Fibroblast of pulmonary artery (primary cell): ENCODE measurements around the gene TOR3A.
"Not testable (repeated sequence)": the region's sequence is repeated elsewhere in the genome, so short reads cannot be mapped to it uniquely, and the experiment has no call there.

ENCODE experiments used
- DNase-seq: peaks from one replicate; pipeline ENCODE4 v3.0.0-alpha.2; 2010; ENCODE audit warnings: low read depth
- H3K4me3 ChIP-seq: replicated peaks from 2 replicates; pipeline ENCODE4 v1.5.1; 2011; ENCODE audit warnings: low read depth, mild to moderate bottlenecking, control low read depth, low read length, moderate library complexity
- CTCF ChIP-seq: IDR thresholded peaks from 2 replicates; pipeline ENCODE4 v1.5.1; 2011; ENCODE audit warnings: mild to moderate bottlenecking, control low read depth, low read length, inconsistent platforms; ENCODE audit errors: missing control alignments

Gene TOR3A

GRCh38 chr1:179137617-179138255, 55.9 kb downstream of the TOR3A start:
- TF ChIP-seq CTCF, result no peak
- no peak overlapping the region for H3K4me3 ChIP-seq
- peak; percentile 56 for DNase-seq

GRCh38 chr1:179138755-179139154, 56.9 kb downstream of the TOR3A start:
- H3K4me3 ChIP-seq, DNase-seq: not testable (repeated sequence)

DNA sequence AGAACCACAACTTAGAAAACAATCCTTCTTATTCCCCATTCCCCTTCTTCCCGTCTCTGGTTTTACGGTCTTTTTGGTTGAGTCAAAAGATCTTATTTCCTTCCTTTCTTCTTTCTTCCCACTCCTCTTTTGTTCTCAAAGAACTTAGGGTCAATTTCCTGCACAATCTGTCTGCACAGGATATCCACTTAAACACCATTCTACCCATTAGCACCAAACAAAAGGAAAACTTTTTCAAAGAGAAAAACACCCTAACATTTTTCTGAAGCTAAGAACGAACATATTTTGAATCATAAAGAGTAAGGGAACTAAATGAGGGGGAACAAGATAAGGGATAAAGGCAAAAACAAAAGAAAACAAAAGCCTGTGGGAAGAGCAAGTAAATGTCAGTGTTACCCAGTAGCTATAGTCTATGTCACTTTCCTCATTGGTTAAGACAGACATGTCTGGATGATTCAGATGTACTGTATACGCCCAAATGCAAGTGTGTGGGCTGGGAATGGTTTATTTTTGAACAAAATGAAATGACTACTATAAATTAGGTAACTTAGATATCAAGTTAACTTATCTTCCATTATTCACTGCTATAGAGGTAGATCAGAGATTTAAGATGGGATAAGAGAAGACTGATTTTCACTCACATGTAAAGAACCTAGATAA, 59.9 kb downstream of the TOR3A start:
- peak overlapping the region; percentile 88 for H3K4me3 ChIP-seq
- no peak for TF ChIP-seq CTCF
- DNase-seq, result peak; percentile 83

- peak; percentile 98 for DNase-seq
- H3K4me3 ChIP-seq, result peak overlapping the region; percentile 88
- TF ChIP-seq CTCF, result no peak
Measured at GRCh38 chr1:179142889-179143299, 61.0 kb downstream of the TOR3A start.

- TF ChIP-seq CTCF, result no peak
Measured at GRCh38 chr1:179143322-179143721, 61.5 kb downstream of the TOR3A start.

DNA sequence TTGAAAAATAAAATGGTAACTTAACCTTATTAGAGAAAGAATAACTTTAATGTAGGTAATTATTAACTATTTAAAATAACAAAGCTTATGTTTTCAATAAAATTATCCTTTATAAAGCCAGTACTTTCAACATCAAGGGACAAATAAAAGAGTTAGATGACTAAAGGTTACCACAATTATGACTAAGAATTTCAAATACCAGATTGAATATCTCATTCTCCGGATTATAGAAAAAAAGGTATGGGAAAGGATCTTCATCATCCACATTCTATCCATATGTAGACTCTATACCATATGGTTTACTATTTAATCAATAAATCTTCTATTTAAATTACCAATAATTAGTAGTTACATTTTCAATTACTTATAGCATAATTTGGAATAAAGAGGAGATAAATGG, 62.8 kb downstream of the TOR3A start:
- no peak for TF ChIP-seq CTCF
- DNase-seq, result no peak
- H3K4me3 ChIP-seq, result no peak overlapping the region

More at GRCh38 chr1:179143322-179143721, 61.5 kb downstream of the TOR3A start:
- peak overlapping the region; percentile 88 for H3K4me3 ChIP-seq
- DNase-seq, result peak; percentile 94

DNA sequence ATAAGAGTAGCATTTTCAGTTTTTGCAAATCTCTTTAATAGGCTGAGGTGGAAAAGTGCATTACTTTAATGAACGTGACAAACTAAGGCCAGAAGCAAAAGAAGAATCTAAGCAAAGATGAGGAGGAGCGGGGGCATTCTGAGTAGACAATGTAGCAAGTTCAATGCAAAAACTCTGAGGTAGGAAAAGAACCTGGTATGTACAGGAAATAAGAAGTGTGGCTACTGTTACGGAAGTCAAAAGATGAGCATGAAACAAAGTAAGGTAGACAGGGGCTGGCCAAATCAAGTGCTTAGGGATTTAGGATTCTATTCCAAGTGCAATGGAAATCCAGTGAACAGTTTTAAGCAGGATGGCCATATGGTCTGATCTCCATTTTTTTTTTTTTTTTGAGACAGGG, 63.7 kb downstream of the TOR3A start:
- TF ChIP-seq CTCF, result no peak
- no peak overlapping the region for H3K4me3 ChIP-seq
- DNase-seq, result no peak
